Neural progenitor cell (in vitro differentiated cells): ENCODE data around the gene FYN. TPM values are rescaled to one million over a fixed set of nuclear protein-coding genes. Genes with fewer than 3 reads are reported as not detected.

Source experiments
- DNase-seq: peaks from one replicate; pipeline ENCODE4 v3.0.0-alpha.2; 2016; ENCODE audit warnings: low spot score
- H2AFZ ChIP-seq: fragments of 200-600 bp; sonication (generic); replicated peaks from 2 replicates; pipeline ENCODE4 v1.6.1; 2016; ENCODE audit warnings: antibody characterized with exemption
- H3F3A ChIP-seq: fragments of 200-600 bp; sonication (generic); 2 replicates; pipeline ENCODE4 v1.6.1; 2016; ENCODE audit warnings: antibody characterized with exemption, low read depth
- H3K27ac ChIP-seq: fragments of 200-600 bp; sonication (generic); 2 replicates; pipeline ENCODE4 v1.5.1; 2016; ENCODE audit warnings: mild to moderate bottlenecking
- H3K27me3 ChIP-seq: fragments of 200-600 bp; sonication (generic); 2 replicates; pipeline ENCODE4 v1.6.1; 2016; ENCODE audit warnings: mild to moderate bottlenecking, moderate library complexity
- H3K36me3 ChIP-seq: fragments of 200-600 bp; sonication (generic); 2 replicates; pipeline ENCODE4 v1.5.1; 2016
- H3K4me1 ChIP-seq: fragments of 200-600 bp; sonication (generic); 2 replicates; pipeline ENCODE4 v1.6.1; 2016; ENCODE audit warnings: mixed run types
- H3K4me2 ChIP-seq: fragments of 200-600 bp; sonication (generic); 2 replicates; pipeline ENCODE4 v1.6.1; 2016
- H3K4me3 ChIP-seq: fragments of 200-600 bp; sonication (generic); 2 replicates; pipeline ENCODE4 v1.5.1; 2016
- H3K79me2 ChIP-seq: fragments of 200-600 bp; sonication (generic); 2 replicates; pipeline ENCODE4 v1.6.1; 2016; ENCODE audit warnings: low read depth
- H3K9ac ChIP-seq: fragments of 200-600 bp; sonication (generic); 2 replicates; pipeline ENCODE4 v1.6.1; 2016
- H3K9me3 ChIP-seq: fragments of 200-600 bp; sonication (generic); 2 replicates; pipeline ENCODE4 v1.5.1; 2016; ENCODE audit warnings: low read depth
- H4K20me1 ChIP-seq: fragments of 200-600 bp; sonication (generic); 2 replicates; pipeline ENCODE4 v1.6.1; 2016; ENCODE audit warnings: low read depth
- H3K27ac Mint-ChIP-seq: 3 replicates; pipeline ENCODE4 v1.8.0; 2021; ENCODE audit warnings: mixed read lengths
- H3K27me3 Mint-ChIP-seq: 2 replicates; pipeline ENCODE4 v1.8.0; 2022; ENCODE audit warnings: low read depth, mild to moderate bottlenecking, inconsistent platforms, moderate library complexity, mixed read lengths; ENCODE audit not compliant: insufficient read depth
- H3K36me3 Mint-ChIP-seq: 3 replicates; pipeline ENCODE4 v1.8.0; 2021; ENCODE audit warnings: mixed read lengths
- H3K4me1 Mint-ChIP-seq: 3 replicates; pipeline ENCODE4 v1.8.0; 2021; ENCODE audit warnings: mixed read lengths
- H3K4me3 Mint-ChIP-seq: 3 replicates; pipeline ENCODE4 v1.8.0; 2021; ENCODE audit warnings: mild to moderate bottlenecking, moderate library complexity, mixed read lengths
- H3K9me3 Mint-ChIP-seq: 3 replicates; pipeline ENCODE4 v1.8.0; 2020; ENCODE audit warnings: mixed read lengths
- CTCF ChIP-seq: fragments of 200-600 bp; sonication (generic); IDR thresholded peaks from 2 replicates; pipeline ENCODE4 v1.5.1; 2017; ENCODE audit warnings: antibody characterized with exemption, mild to moderate bottlenecking
- EZH2 ChIP-seq: fragments of 200-600 bp; sonication (generic); IDR thresholded peaks from 2 replicates; pipeline ENCODE4 v1.6.1; 2017; ENCODE audit warnings: antibody characterized with exemption, mild to moderate bottlenecking, moderate library complexity
- EZH2phosphoT487 ChIP-seq: fragments of 200-600 bp; sonication (generic); IDR thresholded peaks from 2 replicates; pipeline ENCODE4 v1.6.1; 2017; ENCODE audit warnings: antibody characterized with exemption
- total RNA-seq: library from RNA; depleted of rRNA; stranded (reverse); fragments of >200 nt; gene quantifications from 2 replicates; pipeline ENCODE4 v1.2.3, GENCODE V29; 2015; ENCODE audit warnings: low replicate concordance

Gene FYN
- total RNA-seq, 1 donor from 2014 or later: 167 TPM

GRCh38 chr6:111776236-111777221 is 96.7 kb downstream of the FYN start:
- H3K4me3 Mint-ChIP-seq: no peak overlapping the region
- H3K27ac ChIP-seq: no peak overlapping the region

GRCh38 chr6:111775145-111775922 is 97.9 kb downstream of the FYN start:
- no peak overlapping the region for H3K4me2 ChIP-seq
- Mint-ChIP-seq H3K36me3 (peaks cover 28% of the 10 kb centered on the region), H3K27ac (peak overlapping the region; percentile 73), H3K4me1 (peaks cover 36% of the 10 kb centered on the region), H3K9me3 (no peaks in the 10 kb centered on the region), H3K4me3 (no peak overlapping the region), H3K27me3 (no peaks in the 10 kb centered on the region)
- H3K9ac ChIP-seq: no peak overlapping the region
- H3K4me1 ChIP-seq: peaks cover 18% of the 10 kb centered on the region
- TF ChIP-seq EZH2phosphoT487 (no peak), CTCF (no peak), EZH2 (no peak)
- H4K20me1 ChIP-seq: peaks cover 10% of the 10 kb centered on the region
- H2AFZ ChIP-seq: no peak overlapping the region
- H3K4me3 ChIP-seq: no peak overlapping the region
- H3K79me2 ChIP-seq: no peaks in the 10 kb centered on the region
- no peak overlapping the region for H3K27ac ChIP-seq
- H3F3A ChIP-seq: no peaks in the 10 kb centered on the region
- H3K36me3 ChIP-seq: no peaks in the 10 kb centered on the region
- no peaks in the 10 kb centered on the region for H3K27me3 ChIP-seq
- no peaks in the 10 kb centered on the region for H3K9me3 ChIP-seq
- DNase-seq: no peak

More at GRCh38 chr6:111776236-111777221, 96.7 kb downstream of the FYN start:
- Histone ChIP-seq H3K4me1 (peaks cover 9% of the 10 kb centered on the region), H3F3A (no peaks in the 10 kb centered on the region), H3K4me3 (no peak overlapping the region), H3K4me2 (no peak overlapping the region), H3K9ac (no peak overlapping the region), H3K79me2 (no peaks in the 10 kb centered on the region), H2AFZ (no peak overlapping the region), H4K20me1 (peaks cover 3% of the 10 kb centered on the region), H3K27me3 (no peaks in the 10 kb centered on the region), H3K36me3 (no peaks in the 10 kb centered on the region), H3K9me3 (no peaks in the 10 kb centered on the region)
- Mint-ChIP-seq H3K27me3 (no peaks in the 10 kb centered on the region), H3K4me1 (peaks cover 29% of the 10 kb centered on the region), H3K36me3 (peaks cover 25% of the 10 kb centered on the region), H3K9me3 (no peaks in the 10 kb centered on the region), H3K27ac (peak overlapping the region; percentile 70)
- DNase-seq: no peak
- TF ChIP-seq EZH2 (no peak), EZH2phosphoT487 (no peak), CTCF (no peak)

GRCh38 chr6:111774346-111774703 is 98.9 kb downstream of the FYN start:
- H3K79me2 ChIP-seq: no peaks in the 10 kb centered on the region
- H3K9me3 Mint-ChIP-seq: no peaks in the 10 kb centered on the region
- H3K27ac ChIP-seq: no peak overlapping the region
- no peak overlapping the region for H3K9ac ChIP-seq
- peaks cover 11% of the 10 kb centered on the region for H4K20me1 ChIP-seq
- H3K4me2 ChIP-seq: no peak overlapping the region
- H3K4me1 ChIP-seq: peaks cover 18% of the 10 kb centered on the region
- H3K4me1 Mint-ChIP-seq: peaks cover 43% of the 10 kb centered on the region
- no peaks in the 10 kb centered on the region for H3K27me3 Mint-ChIP-seq
- peaks cover 23% of the 10 kb centered on the region for H3K36me3 Mint-ChIP-seq
- no peaks in the 10 kb centered on the region for H3K27me3 ChIP-seq
- no peak for TF ChIP-seq EZH2phosphoT487
- H3K27ac Mint-ChIP-seq: peak overlapping the region; percentile 58
- H3K4me3 Mint-ChIP-seq: no peak overlapping the region
- DNase-seq: no peak
- no peaks in the 10 kb centered on the region for H3K36me3 ChIP-seq
- no peaks in the 10 kb centered on the region for H3F3A ChIP-seq
- no peak overlapping the region for H3K4me3 ChIP-seq
- no peaks in the 10 kb centered on the region for H3K9me3 ChIP-seq
- H2AFZ ChIP-seq: no peak overlapping the region
